NCI-H146 treated with DMSO at 0.1 percent for 48 hours (cell line): Measurements from ENCODE around the gene CD38.
"Not testable (repeated sequence)": the region's sequence is repeated elsewhere in the genome, so short reads cannot be mapped to it uniquely, and the experiment has no call there.

Source experiments
- DNase-seq: peaks from one replicate; lab custom pipeline; 2025; ENCODE audit not compliant: unreplicated experiment; lab: John Stamatoyannopoulos, UW

CD38 gene

DNA sequence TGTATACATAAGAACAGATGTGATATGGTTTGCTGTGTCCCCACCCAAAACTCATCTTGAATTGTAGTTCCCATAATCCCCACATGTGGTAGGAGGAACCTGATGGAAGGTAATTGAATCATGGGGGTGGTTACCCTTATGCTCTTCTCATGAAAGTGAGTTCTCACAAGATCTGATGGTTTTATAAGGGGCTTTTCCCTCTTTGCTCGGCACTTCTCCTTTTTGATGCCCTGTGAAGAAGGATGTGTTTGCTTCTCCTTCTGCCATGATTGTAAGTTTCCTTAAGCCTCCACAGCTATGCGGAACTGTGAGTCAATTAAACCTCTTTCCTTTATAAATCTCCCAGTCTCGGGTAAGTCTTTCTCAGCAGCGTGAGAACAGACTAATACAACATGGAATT lies 83.1 kb downstream of the CD38 start:
- not testable (repeated sequence) for DNase-seq

DNA sequence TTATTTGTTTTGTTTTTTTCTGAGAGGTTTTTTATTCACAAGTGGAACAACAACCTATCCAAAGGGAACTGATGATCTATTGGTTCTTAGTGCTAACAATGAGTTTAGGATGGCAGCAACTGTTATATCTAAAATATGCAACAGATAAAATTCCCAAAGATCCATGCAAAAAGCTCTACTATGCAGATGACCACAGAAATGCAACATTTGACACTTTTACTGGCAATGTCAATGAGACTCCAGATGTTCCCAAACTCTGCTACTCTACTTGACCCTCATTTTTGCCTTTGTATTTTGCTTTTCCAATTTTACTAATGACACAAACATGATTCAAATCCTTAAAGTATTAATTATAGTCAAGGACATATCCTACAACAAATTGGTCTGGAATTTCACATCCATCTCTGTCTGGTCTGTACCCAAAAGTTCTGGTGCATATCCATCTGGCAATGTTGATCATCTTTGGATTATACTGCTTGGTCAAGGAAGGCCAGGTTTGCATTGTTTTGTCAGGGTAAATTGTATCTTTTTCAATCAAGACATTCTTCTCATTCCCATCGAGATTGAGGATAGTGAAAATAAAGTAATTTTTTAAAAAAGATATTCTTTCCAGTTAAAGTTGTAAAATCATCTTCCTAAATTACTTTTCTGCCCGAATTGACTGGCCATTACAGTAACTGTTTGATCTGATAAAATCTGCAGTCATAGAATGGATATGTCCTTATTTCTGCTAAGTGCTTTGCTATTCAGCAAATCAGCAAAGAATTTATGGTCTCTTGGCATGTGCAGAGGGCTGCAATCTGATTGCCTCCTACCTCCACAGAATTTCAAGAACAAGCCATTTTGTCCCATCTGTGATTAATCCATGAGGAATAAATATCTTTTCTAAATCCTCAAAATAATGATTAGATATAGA lies 86.8 kb downstream of the CD38 start:
- DNase-seq: no peak

GRCh38 chr4:15868111-15868510 lies 90.0 kb downstream of the CD38 start:
- no peak for DNase-seq

GRCh38 chr4:15868826-15869413 lies 90.8 kb downstream of the CD38 start:
- DNase-seq: no peak

- DNase-seq: peak; percentile 66
These were observed 92.0 kb downstream of the CD38 start for GRCh38 chr4:15870079-15870478.

DNA sequence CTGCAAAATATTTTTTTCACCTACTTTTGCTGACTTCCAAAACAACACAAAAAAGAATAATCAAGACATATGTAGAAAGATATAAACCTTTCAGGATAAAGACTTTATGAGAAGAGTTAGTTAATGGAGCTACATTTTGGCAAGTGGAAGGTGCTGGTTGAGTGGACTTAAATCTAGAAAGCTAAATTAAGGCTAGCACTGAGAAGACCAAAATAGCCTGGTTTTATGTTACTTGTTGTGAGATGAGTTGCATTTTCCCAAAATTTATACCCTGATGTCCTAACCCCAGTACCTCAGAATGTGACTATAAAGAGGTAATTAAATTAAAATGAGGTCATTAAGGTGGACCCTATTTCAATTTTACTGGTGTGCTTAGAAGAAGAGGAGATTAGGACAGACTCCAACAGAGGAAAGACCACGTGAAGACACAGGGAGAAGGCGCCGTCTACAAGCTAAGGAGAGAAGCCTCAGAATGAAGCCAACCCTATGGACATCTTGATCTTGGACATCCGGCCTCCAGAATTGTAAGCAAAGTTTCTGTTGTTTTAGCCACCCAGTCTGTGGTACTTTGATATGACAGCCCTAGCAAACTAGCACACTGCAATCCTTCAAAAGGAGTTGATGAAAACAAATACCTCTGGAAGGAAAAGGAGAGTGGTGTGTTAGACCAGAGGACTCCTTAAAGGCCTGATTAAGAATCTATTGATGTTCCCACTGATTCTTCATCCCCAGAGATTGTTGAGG lies 93.0 kb downstream of the CD38 start:
- no peak for DNase-seq

GRCh38 chr4:15873117-15873516 lies 95.0 kb downstream of the CD38 start:
- no peak for DNase-seq

- DNase-seq: no peak
These were observed 96.5 kb downstream of the CD38 start for GRCh38 chr4:15874671-15875070.

DNA sequence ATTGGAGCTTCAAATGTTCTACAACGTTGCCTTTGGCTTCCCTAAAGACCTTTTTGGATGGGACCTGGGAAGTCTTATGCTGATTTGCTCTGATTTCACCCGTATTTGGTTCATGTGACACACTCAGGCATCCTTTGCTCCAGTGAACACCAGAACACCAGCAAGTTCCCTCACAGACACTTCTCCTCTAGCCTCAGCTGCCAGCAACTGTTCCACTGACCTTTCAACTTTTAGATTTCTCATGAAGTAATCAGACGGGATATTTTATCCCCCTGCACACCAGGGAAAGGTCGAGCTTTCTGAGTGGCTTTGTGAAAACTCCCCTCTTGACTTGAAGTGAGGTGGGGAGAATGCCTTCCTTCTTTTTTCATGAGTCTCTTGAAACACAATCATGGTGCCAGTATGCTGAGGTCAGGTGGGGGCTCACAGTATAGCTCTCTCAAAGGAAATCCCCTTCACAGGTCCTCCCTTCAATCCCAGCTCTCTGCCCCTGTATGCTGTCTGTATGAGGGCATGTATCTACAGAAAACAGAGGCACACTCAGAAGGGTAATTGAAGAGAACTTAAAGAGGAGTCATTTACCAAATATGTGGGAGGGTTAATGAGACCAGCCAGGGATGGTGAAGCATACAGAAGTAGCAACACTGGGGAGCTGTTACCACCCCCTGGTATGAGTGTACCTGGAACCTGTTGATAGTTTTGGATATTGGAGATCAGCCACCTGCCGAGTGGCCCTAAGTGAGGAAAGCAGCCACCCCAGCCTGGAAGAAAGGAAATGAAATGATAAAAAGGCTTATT lies 97.7 kb downstream of the CD38 start:
- no peak for DNase-seq

DNA sequence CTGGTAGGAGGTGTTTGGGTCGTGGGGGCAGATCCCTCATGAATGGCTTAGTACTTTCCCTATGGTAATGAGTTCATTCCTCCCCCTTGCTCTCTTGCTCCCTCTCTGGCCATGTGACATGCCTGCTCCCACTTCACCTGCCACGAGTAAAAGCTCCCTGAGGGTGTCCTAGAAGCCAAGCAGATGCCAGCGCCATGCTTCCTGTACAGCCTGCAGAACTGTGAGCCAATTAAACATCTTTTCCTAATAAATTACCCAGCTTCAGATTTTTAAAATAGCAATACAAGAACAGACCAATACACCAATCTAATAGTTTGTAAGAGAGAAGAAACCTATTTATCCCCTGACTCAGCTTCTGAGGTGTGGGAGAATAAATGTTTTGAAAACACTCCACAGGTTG lies 99.9 kb downstream of the CD38 start:
- DNase-seq: no peak

- DNase-seq: no peak
These were observed 103.7 kb downstream of the CD38 start for GRCh38 chr4:15881820-15882219.

DNA sequence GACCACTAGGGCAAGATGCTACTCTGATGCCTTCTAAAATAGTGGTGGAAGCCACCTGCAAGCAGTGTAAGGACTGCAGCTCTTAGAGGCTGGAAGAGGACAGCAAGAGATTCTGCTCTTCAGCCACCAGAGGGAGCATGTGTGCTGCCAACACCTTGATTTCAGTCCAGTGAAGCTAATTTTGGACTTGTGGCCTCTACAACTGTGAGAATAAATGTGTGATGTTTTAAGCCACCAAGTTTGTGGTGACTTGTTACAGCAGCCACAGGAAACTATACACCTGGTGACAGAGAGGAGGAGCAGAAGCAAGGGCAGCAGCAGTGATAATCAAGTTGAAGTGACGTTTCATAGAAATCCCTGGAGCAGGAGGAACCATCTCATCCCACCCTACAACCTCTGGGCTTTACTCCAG lies 104.6 kb downstream of the CD38 start:
- peak; percentile 53 for DNase-seq

DNA sequence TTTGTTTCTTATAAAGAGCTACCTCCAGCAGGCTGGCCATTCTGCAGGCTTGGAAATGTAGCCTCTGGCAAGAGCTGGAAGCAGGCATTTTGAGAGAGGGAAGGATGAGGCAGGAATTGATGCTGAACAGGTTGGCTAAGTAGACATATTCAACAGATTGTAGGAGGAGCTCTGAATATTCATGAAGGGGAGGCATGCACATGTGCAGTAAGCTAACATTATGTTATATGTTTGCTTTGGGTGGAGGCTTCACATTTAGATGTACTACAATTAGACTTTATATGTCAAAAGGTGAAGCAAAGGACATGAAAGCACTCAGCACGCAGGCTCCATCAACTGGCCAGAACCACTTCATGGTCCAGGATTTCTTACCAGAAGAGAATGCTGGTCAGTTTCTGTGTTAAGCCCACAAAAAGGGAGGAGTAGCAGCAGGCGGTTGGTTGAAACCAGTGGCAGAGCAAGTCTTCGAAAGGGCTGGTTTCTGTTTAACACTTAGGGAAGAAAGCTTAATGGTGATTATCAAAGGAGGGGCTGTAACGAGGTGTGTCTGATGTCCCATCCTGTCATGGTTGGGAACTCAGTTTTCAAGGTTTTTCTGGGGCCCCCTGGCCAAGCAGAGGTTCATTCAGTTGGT lies 105.6 kb downstream of the CD38 start:
- DNase-seq: no peak

DNA sequence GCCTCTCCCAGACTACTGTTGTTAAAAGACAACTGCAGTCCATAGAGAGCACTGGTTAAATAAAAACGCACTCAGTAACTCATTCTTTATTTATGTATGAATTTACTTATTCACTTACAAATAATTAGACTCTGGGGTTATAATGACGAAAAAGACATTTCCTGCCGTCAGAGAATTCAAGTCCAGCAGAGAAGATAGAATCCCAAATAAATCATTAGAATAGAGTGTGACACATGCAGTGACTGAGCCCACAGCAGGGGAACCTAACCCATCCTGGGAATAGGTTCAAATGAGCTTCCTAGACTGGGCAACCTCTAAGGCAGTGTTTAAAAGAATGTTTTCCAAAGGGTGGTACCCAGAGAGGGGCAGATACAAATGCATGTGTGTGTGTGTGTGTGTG lies 106.5 kb downstream of the CD38 start:
- DNase-seq: no peak

GRCh38 chr4:15885422-15885821 lies 107.3 kb downstream of the CD38 start:
- no peak for DNase-seq

DNA sequence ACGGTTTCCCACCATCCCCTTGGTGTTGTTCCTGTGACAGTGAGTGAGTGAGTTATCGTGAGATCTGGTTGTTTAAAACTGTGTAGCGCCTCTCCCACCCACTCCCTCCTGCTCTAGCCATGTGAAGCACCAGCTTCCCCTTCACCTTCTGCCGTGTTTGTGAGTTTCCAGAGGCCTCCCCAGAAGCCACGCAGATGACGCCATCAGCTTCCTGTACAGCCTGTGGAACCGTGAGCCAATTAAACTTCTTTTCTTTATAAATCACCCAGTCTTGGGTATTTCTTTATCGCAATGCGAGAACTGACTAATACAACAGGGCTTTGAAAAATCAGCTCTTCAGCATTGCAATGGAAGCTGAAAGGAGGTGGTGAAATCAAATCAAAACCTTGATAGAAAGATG lies 110.4 kb downstream of the CD38 start:
- no peak for DNase-seq

- DNase-seq: no peak
These were observed 112.2 kb downstream of the CD38 start for GRCh38 chr4:15890246-15890829.

DNA sequence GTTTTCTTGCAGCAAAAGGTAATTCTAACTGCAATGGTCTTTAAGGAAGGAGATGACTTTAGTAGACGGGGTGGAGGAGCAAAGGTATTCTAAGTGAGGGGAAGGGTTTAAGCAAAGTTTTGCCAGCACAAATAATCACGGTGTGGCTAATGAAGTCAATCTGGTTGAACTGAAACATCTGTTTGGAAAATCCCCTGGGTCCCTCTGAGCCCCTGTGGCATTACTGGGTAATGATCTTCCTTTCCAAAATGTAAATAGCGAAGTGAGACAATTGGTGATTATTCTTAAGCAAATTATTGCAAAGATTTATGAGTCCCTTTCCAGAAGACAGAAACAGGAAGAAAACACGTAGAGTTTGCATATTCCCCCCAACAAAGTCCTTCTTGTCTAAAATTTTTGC lies 113.2 kb downstream of the CD38 start:
- DNase-seq: no peak

GRCh38 chr4:15893962-15894361 lies 115.8 kb downstream of the CD38 start:
- no peak for DNase-seq

DNA sequence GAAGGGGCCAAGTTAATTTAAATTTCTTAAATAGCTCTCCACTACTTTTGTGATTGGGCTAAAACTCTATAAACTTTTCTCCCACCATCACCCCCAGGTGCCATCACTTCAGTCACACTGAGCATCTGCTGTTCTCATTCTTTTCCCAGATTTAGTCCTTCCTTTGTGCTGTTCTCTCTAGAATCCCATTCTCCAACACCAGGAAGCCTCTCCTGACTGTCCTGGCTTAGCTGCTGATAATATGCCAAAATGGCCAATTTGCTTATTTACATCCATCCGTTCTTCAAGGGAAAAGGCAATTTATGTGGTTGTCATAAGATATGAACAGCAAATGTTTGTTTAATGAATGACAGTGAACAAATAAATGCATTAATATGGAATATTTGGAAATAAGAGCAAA lies 116.3 kb downstream of the CD38 start:
- DNase-seq: no peak
